Thyroid gland (tissue), 4 donors: ENCODE data around the gene TARS2. TPM values are rescaled to one million over a fixed set of nuclear protein-coding genes. Genes with fewer than 3 reads are reported as not detected.

Source experiments
- DNase-seq, 2 donors: peaks; one replicate each; pipeline ENCODE4 v3.0.0-alpha.2; 2019
- H3K27ac ChIP-seq, 3 donors: fragments of 200-600 bp; sonication (generic); 1 replicate in 2 of 3; 2 replicates in 1 of 3; pipeline ENCODE4 v1.5.1; 2016 to 2019; ENCODE audit warnings: mild to moderate bottlenecking in 1 of 3, moderate library complexity in 1 of 3
- H3K27me3 ChIP-seq: fragments of 200-600 bp; sonication (generic); one replicate; pipeline ENCODE4 v1.5.1; 2019
- H3K36me3 ChIP-seq, 2 donors: fragments of 200-600 bp; sonication (generic); one replicate each; pipeline ENCODE4 v1.5.1; 2016 to 2019
- H3K4me1 ChIP-seq, 2 donors: fragments of 200-600 bp; sonication (generic); one replicate each; pipeline ENCODE4 v1.5.1; 2017 to 2019
- H3K4me3 ChIP-seq, 3 donors: fragments of 200-600 bp; sonication (generic); replicated peaks in 1 of 3; 1 replicate in 2 of 3; 2 replicates in 1 of 3; pipeline ENCODE4 v1.5.1; 2016; ENCODE audit warnings: mild to moderate bottlenecking in 1 of 3
- H3K9me3 ChIP-seq: fragments of 200-600 bp; sonication (generic); one replicate; pipeline ENCODE4 v1.5.1; 2017
- POLR2A ChIP-seq, 2 donors: fragments of 450-650 bp; IDR thresholded peaks; one replicate each; pipeline ENCODE4 v1.6.1; 2017; ENCODE audit warnings: antibody characterized with exemption in 2 of 2, mild to moderate bottlenecking in 2 of 2, moderate library complexity in 1 of 2
- WGBS, 2 donors: methylation state at CpG; one replicate each; pipeline ENCODE4 v1.1.5; 2017; 5-methylcytosine and 5-hydroxymethylcytosine counted together
- intact Hi-C: fragments of 100-400 bp; cut with DNase I; formaldehyde crosslinking; loops from one replicate; pipeline ENCODE4 v1.15.1; 2023
- total RNA-seq, 4 donors: library from RNA; depleted of rRNA; stranded (reverse); fragments of >200 nt; gene quantifications; one replicate each; pipeline ENCODE4 v1.2.3, GENCODE V29; 2016
- TF ChIP-seq, protein P1 (sequence below), 6 experiments: fragments of 200-600 bp in 3 of 6; fragments of 450-650 bp in 3 of 6; sonication (generic) in 3 of 6; IDR thresholded peaks; one replicate each; pipeline ENCODE4 v1.5.1; 2016 to 2019; ENCODE audit warnings: antibody characterized with exemption in 6 of 6, mild to moderate bottlenecking in 2 of 6, inconsistent platforms in 1 of 6, moderate library complexity in 1 of 6

TARS2 gene
- total RNA-seq, 4 donors from 2014 or later, result 13.8 to 18.2 (median 14.8) TPM

DNA sequence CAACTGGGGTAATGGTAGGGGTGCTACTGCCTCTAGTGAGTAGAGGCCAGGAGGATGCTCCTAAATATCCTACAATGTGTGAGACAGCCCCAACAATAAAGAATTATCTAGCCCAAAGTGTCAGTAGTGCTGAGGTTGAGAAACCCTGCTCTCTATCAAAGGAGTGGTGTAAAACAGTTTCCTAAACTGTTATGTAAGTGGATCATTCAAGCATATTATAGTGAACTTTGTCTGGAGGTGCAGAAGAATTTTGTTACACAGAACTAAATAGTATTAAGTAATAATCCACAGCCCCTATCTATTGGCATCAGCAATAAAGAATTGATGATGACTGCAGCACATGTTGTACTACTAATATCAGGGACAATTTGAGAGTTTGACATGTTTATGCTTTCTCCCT, 20.3 kb upstream of the TARS2 start:
- intact Hi-C loops, result loop anchor here (10.0 kb wide), 1 partner anchor 102 kb away; the partner anchor contains the start of gene RPRD2
- H3K27ac ChIP-seq, result peak overlapping the region in 1 of 3 donors; percentile 35
- no peaks in the 10 kb centered on the region for H3K4me1 ChIP-seq
- H3K9me3 ChIP-seq, result no peaks in the 10 kb centered on the region
- no peak overlapping the region for H3K4me3 ChIP-seq
- no peak for DNase-seq
- TF ChIP-seq, protein P1, sequence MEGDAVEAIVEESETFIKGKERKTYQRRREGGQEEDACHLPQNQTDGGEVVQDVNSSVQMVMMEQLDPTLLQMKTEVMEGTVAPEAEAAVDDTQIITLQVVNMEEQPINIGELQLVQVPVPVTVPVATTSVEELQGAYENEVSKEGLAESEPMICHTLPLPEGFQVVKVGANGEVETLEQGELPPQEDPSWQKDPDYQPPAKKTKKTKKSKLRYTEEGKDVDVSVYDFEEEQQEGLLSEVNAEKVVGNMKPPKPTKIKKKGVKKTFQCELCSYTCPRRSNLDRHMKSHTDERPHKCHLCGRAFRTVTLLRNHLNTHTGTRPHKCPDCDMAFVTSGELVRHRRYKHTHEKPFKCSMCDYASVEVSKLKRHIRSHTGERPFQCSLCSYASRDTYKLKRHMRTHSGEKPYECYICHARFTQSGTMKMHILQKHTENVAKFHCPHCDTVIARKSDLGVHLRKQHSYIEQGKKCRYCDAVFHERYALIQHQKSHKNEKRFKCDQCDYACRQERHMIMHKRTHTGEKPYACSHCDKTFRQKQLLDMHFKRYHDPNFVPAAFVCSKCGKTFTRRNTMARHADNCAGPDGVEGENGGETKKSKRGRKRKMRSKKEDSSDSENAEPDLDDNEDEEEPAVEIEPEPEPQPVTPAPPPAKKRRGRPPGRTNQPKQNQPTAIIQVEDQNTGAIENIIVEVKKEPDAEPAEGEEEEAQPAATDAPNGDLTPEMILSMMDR (IDR thresholded peaks at IDR 0.05), result no peak
- TF ChIP-seq POLR2A (IDR thresholded peaks at IDR 0.05), result no peak
- no peaks in the 10 kb centered on the region for H3K27me3 ChIP-seq
- peaks cover 16 to 34% of the 10 kb centered on the region in 2 donors for H3K36me3 ChIP-seq

- H3K9me3 ChIP-seq, result no peaks in the 10 kb centered on the region
- intact Hi-C loops, result loop anchor here (10.0 kb wide), 1 partner anchor 104 kb away; the partner anchor contains the start of gene RPRD2
- no peaks in the 10 kb centered on the region for H3K4me1 ChIP-seq
- no peak for DNase-seq
- peak overlapping the region in 1 of 3 donors; percentile 6 for H3K27ac ChIP-seq
- no peak overlapping the region for H3K4me3 ChIP-seq
- TF ChIP-seq, protein P1 (IDR thresholded peaks at IDR 0.05), result no peak
- TF ChIP-seq POLR2A (IDR thresholded peaks at IDR 0.05), result no peak
- WGBS, 2 donors, result 88 to 94% methylated on average over 1 of the region's 1 CpG
- peaks cover 24 to 40% of the 10 kb centered on the region in 2 donors for H3K36me3 ChIP-seq
- H3K27me3 ChIP-seq, result no peaks in the 10 kb centered on the region
Measured at GRCh38 chr1:150469291-150469690, 17.9 kb upstream of the TARS2 start.

DNA sequence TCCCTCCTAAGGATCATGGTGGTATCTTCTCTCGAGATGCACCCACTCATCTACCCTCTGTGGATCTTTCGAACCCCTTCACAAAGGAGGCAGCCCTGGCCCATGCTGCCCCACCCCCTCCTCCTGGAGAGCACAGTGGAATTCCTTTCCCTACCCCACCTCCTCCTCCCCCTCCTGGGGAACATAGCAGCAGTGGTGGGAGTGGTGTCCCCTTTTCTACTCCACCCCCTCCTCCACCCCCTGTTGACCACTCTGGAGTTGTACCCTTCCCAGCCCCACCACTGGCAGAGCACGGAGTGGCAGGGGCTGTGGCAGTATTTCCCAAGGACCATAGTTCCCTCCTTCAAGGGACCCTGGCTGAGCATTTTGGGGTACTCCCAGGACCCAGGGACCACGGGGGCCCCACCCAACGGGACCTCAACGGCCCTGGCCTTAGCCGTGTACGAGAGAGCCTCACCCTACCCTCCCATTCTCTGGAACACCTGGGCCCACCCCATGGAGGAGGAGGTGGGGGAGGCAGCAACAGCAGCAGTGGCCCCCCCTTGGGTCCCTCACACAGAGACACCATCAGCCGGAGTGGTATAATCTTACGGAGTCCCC, 14.5 kb upstream of the TARS2 start:
- Histone ChIP-seq H3K9me3 (no peaks in the 10 kb centered on the region), H3K4me3 (no peak overlapping the region), H3K27ac (no peak overlapping the region), H3K27me3 (no peaks in the 10 kb centered on the region), H3K4me1 (peaks cover 5 to 6% of the 10 kb centered on the region in 2 donors), H3K36me3 (peaks cover 24 to 27% of the 10 kb centered on the region in 2 donors)
- intact Hi-C loops, result loop anchor here (10.0 kb wide), 1 partner anchor 172 kb away; no protein-coding TSS in a partner anchor
- DNase-seq, result no peak
- TF ChIP-seq POLR2A (IDR thresholded peaks at IDR 0.05), result no peak
- TF ChIP-seq, protein P1 (IDR thresholded peaks at IDR 0.05), result no peak
- WGBS, 2 donors, result 90% methylated on average over 8 to 10 of the region's 10 CpGs

GRCh38 chr1:150473659-150474058, 13.6 kb upstream of the TARS2 start:
- 84 to 89% methylated on average over 4 of the region's 4 CpGs for WGBS, 2 donors
- TF ChIP-seq POLR2A (IDR thresholded peaks at IDR 0.05), result no peak
- TF ChIP-seq, protein P1 (IDR thresholded peaks at IDR 0.05), result no peak
- peaks cover 5 to 6% of the 10 kb centered on the region in 2 donors for H3K4me1 ChIP-seq
- H3K27me3 ChIP-seq, result no peaks in the 10 kb centered on the region
- intact Hi-C loops, result loop anchor here (10.0 kb wide), 1 partner anchor 171 kb away; no protein-coding TSS in a partner anchor
- DNase-seq, result no peak
- no peak overlapping the region for H3K27ac ChIP-seq
- peaks cover 24 to 27% of the 10 kb centered on the region in 2 donors for H3K36me3 ChIP-seq
- H3K4me3 ChIP-seq, result no peak overlapping the region
- no peaks in the 10 kb centered on the region for H3K9me3 ChIP-seq

DNA sequence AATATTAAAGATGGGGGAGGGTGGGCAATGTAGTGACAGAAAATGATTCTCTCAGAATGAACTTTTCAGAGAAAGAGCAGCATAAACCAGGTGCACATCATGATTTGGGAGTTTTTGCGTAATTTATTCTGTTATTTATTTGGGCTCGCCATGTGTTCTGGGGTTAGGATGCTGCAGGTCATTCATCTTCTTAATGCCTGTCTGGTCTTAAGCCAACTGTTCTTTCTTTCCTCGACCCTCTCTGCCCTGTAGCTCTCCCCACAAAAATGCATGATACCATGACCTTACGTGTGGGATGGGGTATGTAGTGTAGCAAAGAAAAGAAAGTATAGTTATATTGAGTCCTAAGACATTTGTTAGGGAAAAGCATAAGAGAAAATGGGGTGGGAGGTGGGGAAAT, 12.3 kb upstream of the TARS2 start:
- TF ChIP-seq, protein P1 (IDR thresholded peaks at IDR 0.05), result no peak
- TF ChIP-seq POLR2A (IDR thresholded peaks at IDR 0.05), result no peak
- Histone ChIP-seq H3K36me3 (peaks cover 24 to 27% of the 10 kb centered on the region in 2 donors), H3K9me3 (no peaks in the 10 kb centered on the region), H3K4me3 (no peak overlapping the region), H3K4me1 (peaks cover 5 to 6% of the 10 kb centered on the region in 2 donors), H3K27ac (no peak overlapping the region), H3K27me3 (no peaks in the 10 kb centered on the region)
- intact Hi-C loops, result loop anchor here (10.0 kb wide), 1 partner anchor 170 kb away; no protein-coding TSS in a partner anchor
- 77 to 78% methylated on average over 4 of the region's 4 CpGs for WGBS, 2 donors
- no peak for DNase-seq
